Hepatocyte (in vitro differentiated cells): Measurements from ENCODE around the gene ZNG1B.
"Not testable (repeated sequence)": the region's sequence is repeated elsewhere in the genome, so short reads cannot be mapped to it uniquely, and the experiment has no call there.

Source experiments
- CTCF ChIP-seq: fragments of 200-600 bp; sonication (generic); IDR thresholded peaks from 2 replicates; pipeline ENCODE4 v1.5.1; 2016; ENCODE audit warnings: antibody characterized with exemption, mild to moderate bottlenecking; ENCODE audit not compliant: poor library complexity
- EZH2 ChIP-seq: fragments of 200-600 bp; sonication (generic); IDR thresholded peaks from 2 replicates; pipeline ENCODE4 v1.6.1; 2016; ENCODE audit warnings: antibody characterized with exemption, mild to moderate bottlenecking, borderline replicate concordance

DNA sequence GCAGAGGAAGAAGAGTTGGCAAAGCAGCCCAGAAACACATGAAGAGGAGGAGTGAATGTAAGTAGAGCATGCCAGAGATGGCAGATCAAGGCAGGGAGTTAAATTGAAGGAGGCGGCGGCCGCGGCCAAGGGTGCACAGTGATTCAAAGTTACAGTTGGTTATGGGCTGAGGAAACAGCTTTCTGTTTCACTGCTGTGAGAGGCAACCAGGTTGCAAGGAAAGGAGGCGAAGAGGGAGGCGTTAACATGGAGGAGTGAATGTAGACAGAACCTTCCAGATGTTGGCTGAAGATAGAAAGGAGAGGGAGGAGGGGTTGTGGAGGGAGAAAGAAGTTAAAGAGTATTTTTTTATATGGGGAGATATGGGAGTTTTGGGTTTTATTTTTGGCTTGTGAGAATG lies 83.3 kb downstream of the ZNG1B start:
- not testable (repeated sequence) for TF ChIP-seq CTCF, EZH2
